ENCODE results near the gene AGR3. TPM values are rescaled to one million over a fixed set of nuclear protein-coding genes. Genes with fewer than 3 reads are reported as not detected.

Gene AGR3
- total RNA-seq, 4 donors from 2014 or later = 7.1 to 9.1 TPM; not detected in 2

GRCh38 chr7:16822029-16822428 lies 59.8 kb downstream of the AGR3 start:
- no peak overlapping the region for H3K27ac ChIP-seq
- H3K36me3 ChIP-seq = no peaks in the 10 kb centered on the region
- no peaks in the 10 kb centered on the region for H3K4me1 ChIP-seq
- no peak overlapping the region for H3K4me3 ChIP-seq
- intact Hi-C loops (cut with DNase I; ENCODE audit: low total_unique reads) = no loop called here
- DNase-seq = no peak
- H3K27me3 ChIP-seq = no peaks in the 10 kb centered on the region
- no peak for TF ChIP-seq CTCF (IDR thresholded peaks at IDR 0.05)
- no peak for TF ChIP-seq POLR2A (IDR thresholded peaks at IDR 0.05)
- no peaks in the 10 kb centered on the region for H3K9me3 ChIP-seq

GRCh38 chr7:16818732-16819131 lies 63.1 kb downstream of the AGR3 start:
- H3K36me3 ChIP-seq = no peaks in the 10 kb centered on the region
- H3K27ac ChIP-seq = no peak overlapping the region
- no peaks in the 10 kb centered on the region for H3K27me3 ChIP-seq
- H3K4me1 ChIP-seq = no peaks in the 10 kb centered on the region
- H3K4me3 ChIP-seq = no peak overlapping the region
- DNase-seq = no peak
- intact Hi-C loops (cut with DNase I; ENCODE audit: low total_unique reads) = no loop called here
- TF ChIP-seq CTCF (IDR thresholded peaks at IDR 0.05) (no peak), POLR2A (IDR thresholded peaks at IDR 0.05) (no peak)
- no peaks in the 10 kb centered on the region for H3K9me3 ChIP-seq

DNA sequence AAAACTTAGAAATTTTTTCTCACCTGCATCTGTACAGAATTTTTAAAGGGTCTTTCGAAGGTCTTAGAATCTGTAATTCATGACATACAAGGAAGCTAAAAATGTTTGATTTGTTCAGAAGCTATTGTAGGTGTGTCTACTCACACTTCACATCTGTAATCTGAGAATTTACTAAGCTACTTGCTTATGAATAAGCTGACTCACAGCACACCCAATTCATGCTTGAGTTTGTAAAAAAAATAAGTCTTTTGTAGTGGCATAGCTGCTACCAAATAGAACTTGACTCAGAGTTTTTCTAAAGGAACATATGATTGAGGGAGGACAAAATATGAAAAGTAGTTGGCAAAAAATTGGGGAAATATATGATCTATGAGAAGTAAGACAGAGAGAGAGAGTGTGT lies 64.2 kb downstream of the AGR3 start:
- no peaks in the 10 kb centered on the region for H3K4me1 ChIP-seq
- H3K4me3 ChIP-seq = no peak overlapping the region
- no peak for DNase-seq
- no peak for TF ChIP-seq CTCF (IDR thresholded peaks at IDR 0.05)
- TF ChIP-seq POLR2A (IDR thresholded peaks at IDR 0.05) = no peak
- intact Hi-C loops (cut with DNase I; ENCODE audit: low total_unique reads) = no loop called here
- H3K27me3 ChIP-seq = no peaks in the 10 kb centered on the region
- H3K27ac ChIP-seq = no peak overlapping the region
- H3K36me3 ChIP-seq = no peaks in the 10 kb centered on the region
- no peaks in the 10 kb centered on the region for H3K9me3 ChIP-seq

GRCh38 chr7:16816824-16817223 lies 65.0 kb downstream of the AGR3 start:
- Histone ChIP-seq H3K4me3 (no peak overlapping the region), H3K27me3 (no peaks in the 10 kb centered on the region), H3K36me3 (no peaks in the 10 kb centered on the region), H3K27ac (no peak overlapping the region), H3K4me1 (no peaks in the 10 kb centered on the region), H3K9me3 (no peaks in the 10 kb centered on the region)
- intact Hi-C loops (cut with DNase I; ENCODE audit: low total_unique reads) = no loop called here
- no peak for DNase-seq
- TF ChIP-seq POLR2A (IDR thresholded peaks at IDR 0.05) (no peak), CTCF (IDR thresholded peaks at IDR 0.05) (no peak)

DNA sequence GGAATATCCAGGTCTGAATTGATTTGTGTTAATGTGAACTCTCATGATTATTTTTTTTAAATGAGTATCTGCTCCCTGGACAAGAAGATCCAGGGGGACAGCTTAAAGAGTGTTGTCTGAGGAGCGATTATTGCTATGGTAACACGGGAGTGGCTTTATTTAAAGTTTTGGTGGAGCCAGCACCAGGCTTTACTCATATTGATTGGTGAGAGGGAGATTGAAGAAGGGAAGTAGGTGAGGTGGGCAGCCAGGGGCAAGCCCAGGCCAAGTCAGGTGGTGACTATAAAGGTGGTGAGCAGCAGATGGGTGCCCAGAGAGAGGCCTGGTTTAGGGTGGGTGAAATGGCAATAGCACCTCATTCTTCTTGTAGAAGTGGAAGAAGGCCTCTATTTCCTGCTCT lies 66.8 kb downstream of the AGR3 start:
- Histone ChIP-seq H3K27ac (no peak overlapping the region), H3K4me1 (no peaks in the 10 kb centered on the region), H3K27me3 (no peaks in the 10 kb centered on the region), H3K36me3 (no peaks in the 10 kb centered on the region), H3K4me3 (no peak overlapping the region), H3K9me3 (no peaks in the 10 kb centered on the region)
- TF ChIP-seq POLR2A (IDR thresholded peaks at IDR 0.05) (no peak), CTCF (IDR thresholded peaks at IDR 0.05) (no peak)
- DNase-seq = no peak
- intact Hi-C loops (cut with DNase I; ENCODE audit: low total_unique reads) = no loop called here
